HG02852 (cell line): ENCODE results near the gene F9.
"Not testable (repeated sequence)": the region's sequence is repeated elsewhere in the genome, so short reads cannot be mapped to it uniquely, and the experiment has no call there.

Experiments used
- ATAC-seq: cut with Tn5 transposase; IDR thresholded peaks from one replicate; pipeline ENCODE4 v1.9.1; 2021; ENCODE audit warnings: mild to moderate bottlenecking, moderate library complexity; ENCODE audit not compliant: unreplicated experiment

Gene F9

DNA sequence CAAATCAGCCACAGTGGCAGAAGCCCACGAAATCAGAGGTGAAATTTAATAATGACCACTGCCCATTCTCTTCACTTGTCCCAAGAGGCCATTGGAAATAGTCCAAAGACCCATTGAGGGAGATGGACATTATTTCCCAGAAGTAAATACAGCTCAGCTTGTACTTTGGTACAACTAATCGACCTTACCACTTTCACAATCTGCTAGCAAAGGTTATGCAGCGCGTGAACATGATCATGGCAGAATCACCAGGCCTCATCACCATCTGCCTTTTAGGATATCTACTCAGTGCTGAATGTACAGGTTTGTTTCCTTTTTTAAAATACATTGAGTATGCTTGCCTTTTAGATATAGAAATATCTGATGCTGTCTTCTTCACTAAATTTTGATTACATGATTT lies at the start of gene F9:
F9 (plus strand) TSS at position 190 of the 400 bp plus-strand sequence; CDS start at position 216, 26 bp downstream.
- no peak for ATAC-seq

GRCh38 chrX:139483699-139484098 lies 46.8 kb upstream of the F9 start:
- ATAC-seq: no peak

DNA sequence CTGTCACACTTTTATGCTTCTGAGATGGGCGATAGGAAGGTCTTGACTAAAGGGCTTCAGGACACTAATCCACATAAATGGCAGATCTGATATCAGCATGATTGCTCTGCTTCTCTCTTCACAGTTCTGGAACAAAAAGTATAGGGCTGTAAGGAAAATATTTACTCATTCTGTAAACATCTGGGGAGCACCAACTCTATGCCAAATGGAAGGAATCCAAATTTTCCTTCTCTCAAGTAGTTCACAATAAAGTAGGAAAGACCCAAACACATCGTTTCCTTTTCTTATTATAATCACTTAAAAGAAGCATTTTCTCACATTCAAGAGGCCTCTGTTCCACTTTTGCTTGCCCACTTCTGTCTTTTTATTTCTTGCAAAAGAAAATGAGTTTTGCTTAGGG lies 45.9 kb upstream of the F9 start:
- no peak for ATAC-seq

DNA sequence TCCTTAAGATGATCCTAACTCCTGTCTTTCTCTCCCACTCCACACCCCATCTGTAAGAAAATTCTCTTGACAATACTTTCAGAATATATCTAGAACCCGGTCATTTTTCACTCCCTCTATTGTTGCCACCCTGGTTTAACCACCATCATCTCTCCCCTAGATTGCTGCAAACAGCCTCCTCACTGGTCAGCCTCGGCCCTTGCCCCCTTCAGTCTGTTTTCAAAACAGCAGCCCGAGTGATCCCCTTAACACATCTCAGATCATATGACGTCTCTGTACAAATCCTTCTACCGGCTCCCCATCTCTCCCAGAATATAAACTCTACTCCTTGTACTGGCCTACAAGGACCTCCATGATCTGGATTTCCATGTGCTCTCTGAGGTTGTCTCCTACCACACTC lies 35.2 kb upstream of the F9 start:
- ATAC-seq: no peak

- no peak for ATAC-seq
Observed at GRCh38 chrX:139506333-139506732, 24.2 kb upstream of the F9 start.

DNA sequence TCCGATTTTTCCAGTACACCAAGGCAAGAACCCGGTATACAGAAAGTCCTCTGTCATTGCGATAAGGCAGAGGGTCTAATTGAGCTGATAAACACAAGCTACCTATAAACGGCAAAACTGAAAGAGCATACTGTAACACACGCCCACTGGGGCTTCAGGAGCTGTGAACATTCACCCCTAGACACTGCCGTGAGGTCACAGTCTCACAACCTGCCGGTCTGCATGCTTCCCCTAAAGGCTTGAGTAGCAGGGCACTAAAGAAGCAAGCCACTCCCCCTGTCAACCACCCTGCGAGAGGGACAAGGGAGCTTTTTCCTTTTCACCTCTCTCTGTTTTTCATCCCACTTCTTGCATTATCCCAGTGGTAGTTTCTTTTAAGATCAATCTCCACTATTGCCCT lies 22.4 kb upstream of the F9 start:
- ATAC-seq: no peak

DNA sequence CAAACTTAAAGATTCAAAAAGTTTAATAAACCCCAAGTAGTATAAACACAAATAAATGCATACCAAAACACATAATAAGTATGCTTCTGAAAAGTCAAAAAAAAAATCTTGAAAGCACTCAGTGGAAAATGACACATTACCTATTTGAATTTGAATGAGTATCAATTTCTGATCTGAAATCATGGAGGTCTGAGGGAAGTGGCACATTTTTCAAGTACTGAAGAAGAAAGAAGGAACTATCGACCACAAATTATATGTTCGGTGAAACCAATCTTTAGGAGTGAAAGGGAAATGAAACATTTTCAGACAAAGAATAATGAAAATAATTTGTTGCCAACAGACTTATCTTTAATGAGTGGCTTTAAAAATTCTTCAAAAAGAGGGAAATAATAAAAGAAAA lies 12.1 kb upstream of the F9 start:
- no peak for ATAC-seq

GRCh38 chrX:139528829-139529228 lies 1.7 kb upstream of the F9 start:
- ATAC-seq: not testable (repeated sequence)

DNA sequence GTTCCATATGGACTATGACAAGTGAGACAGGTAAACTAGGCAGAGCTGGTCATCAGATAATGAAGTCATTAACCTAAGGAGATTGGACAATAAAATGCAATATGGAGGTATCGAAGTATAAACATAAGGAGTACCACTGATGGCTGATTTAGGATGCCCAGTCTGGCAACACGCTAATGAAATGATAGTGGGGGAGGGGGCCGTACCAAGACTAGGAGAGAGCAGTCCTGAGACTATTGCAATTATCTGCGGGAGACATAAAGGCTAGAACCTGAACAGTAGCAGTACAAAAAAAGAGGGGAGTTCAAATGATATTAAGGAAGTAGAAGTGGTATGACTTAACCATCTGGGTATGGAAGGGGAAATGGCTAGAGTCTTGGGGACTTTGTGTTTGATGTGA lies 2.3 kb downstream of the F9 start:
- ATAC-seq: no peak

- ATAC-seq: no peak
Observed at GRCh38 chrX:139533444-139533843, 2.9 kb downstream of the F9 start.

DNA sequence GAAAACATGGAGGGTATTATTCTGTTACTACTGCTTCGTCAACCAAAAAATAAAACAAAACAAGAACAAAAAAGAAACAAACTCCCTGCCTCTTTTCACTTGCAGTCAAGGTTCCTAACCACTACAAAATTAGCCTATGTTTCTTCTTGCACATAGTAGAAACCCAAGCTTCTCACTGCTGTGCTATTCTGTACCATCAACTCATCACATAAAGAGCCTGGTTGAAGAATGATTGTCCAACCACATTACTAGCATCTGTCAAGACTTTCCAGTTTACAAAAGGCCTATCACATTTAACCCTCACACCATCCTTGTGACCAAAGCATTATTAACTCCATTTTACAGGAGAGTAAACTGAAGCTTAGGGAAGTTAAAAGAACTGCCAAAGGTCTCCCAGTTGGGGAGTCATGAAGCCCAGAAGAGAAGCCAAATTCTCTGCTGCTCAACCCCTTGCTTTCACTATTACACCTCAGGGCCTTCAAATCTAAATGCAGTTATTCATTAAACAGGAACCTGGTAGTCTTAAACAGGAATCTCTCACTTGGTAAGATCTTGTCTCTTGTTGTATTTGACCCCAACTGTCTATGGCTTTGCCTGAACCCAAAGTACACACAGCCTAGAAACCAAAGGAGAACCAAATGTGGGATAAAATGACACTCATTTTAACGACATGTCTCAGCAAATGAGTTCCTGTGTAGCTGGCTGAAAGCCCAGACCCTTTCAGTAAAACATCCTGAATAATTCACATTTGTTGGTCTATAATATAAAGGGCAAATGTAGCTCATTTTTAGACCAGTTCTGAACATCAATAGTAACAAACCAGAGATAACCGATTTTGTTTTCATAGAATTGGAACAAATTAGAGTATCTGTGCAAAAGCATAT lies 8.6 kb downstream of the F9 start:
- no peak for ATAC-seq

DNA sequence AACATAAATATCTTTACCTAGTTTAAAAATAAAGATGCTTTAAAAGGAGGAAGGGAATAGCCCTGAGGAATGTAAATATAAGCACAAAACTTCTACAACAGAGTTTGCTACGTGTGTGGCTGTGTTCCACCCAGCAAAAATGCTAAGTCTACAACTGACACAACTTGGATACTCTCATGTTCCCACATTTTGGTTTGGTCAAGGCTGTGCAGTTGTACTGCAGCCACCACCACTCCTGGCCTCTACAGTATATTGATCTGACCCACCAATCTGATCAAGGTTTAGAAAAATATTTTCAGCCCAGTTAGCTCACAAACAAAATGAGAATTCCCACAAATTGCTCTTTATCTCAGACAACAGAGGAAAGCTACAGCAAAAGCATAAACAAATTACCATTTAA lies 12.1 kb downstream of the F9 start:
- ATAC-seq: no peak

DNA sequence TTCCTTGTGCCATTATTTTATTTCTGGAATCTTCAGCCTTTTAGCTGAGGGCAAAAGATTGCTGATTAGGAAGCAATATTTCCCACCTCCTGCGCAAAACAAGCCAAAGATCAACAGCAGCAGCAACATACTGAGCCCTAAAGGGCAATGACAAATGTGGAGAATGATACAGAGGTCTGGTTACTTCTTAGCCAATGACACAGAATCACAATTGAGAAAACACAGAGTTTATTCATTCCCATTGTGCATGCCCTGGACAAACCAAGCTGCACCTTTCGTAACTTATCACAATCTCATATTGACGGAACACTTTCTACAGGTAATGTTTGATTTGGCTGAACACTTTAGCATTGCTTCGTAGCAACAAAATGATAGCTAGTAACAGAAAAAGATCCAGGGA lies 13.4 kb downstream of the F9 start:
- no peak for ATAC-seq

- ATAC-seq: no peak
Observed at GRCh38 chrX:139544591-139544990, 14.1 kb downstream of the F9 start.

DNA sequence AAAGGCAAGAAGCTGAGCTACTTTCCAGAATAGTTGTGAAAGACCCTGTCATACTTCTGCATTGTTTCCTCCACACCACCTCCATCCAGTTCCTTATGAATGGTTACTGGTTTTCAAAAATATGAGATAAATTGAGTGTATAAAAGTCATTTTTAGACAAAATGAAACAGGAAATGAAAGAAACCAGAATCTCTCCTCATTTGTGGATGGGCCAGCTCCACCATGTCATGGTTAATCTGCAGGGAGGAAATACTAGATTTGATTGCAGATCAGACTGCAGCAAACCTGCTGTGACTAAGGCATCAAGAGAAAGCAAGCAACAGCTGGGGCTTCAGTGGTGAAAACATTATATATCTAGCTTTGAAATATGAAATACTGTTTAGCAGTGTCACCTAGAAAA lies 23.8 kb downstream of the F9 start:
- peak; percentile 23 for ATAC-seq

DNA sequence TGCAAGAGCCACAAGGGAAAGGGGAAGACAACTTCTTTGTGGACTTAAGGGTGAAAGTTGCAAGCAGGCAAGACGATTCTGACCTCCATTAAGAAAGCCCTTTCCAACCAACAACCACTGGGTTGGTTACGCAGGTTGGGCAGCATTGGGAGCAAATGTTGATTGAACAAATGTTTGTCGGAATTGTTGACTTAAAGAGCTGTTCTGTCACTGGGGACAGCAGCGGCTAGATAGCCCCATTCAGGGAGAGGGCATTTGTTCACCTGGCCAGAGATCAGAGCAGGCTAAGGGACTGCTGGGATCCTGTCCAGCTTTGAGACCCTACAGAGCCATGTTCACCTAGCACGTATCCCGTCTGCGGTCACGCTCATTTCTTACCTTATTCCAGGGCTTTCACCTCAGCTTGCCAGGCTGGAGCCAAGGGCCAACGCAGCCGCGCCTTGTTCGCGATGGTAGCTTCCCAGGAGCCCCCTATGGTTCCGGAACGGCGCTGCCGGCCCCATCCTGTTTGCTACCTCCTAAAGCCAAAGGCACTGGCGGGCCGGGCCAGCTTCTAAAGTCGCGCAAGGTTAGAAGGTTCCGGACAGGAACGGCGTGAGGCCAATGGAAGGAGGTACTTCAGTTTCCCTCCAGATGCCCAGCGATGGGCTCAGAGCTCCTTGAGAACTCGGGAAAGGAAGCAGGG lies 24.6 kb downstream of the F9 start:
- no peak for ATAC-seq

DNA sequence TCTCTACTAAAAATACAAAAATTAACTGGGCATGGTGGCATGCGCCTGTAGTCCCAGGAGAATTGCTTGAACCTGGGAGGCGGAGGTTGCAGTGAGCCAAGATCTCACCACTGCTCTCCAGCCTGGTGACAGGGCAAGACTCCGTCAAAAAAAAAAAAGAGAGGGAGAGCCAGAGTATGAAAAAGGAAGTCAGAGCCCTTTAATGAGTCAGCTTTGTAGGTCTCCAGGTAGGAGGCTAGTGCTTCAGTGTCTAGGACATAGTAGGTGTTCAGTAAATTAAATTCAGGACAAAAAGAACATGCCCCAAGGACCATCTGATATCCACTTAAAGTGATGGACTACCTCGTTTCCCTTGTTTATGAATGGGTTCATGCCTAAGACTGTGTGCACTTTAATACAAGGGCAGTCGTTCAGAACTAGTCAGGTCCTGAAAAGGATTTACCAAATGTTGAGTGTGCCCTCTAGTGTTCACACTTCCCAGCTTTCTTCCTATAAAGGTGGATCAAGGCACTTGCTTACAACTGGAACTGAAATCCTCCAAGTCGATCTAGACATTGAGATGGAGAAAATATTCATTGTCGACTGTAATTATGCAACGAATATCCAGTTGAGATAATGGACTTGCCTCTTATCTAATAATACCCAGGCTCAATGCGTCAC lies 29.0 kb downstream of the F9 start:
- peak; percentile 86 for ATAC-seq

DNA sequence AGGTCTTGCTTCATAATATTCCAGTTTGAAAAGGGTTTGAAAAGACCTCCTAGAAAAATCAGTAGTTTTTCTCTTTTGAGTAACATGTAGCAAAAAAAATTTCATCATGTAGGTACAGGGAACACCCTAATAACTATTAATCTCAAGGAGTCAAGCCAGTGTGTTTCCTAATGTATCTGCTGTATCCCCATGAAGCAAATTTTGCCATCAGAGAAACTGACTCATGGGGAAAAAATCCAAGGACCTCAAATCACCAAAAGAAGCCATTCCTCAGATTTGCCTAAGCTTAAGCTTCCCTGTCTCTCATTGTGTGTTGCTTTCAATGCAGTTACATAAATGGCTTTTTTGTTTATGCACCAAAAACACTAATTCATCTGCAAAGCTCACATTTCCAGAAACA lies 29.7 kb downstream of the F9 start:
- no peak for ATAC-seq

- ATAC-seq: no peak
Observed at GRCh38 chrX:139563251-139563650, 32.7 kb downstream of the F9 start.

- ATAC-seq: no peak
Observed at GRCh38 chrX:139566981-139567380, 36.4 kb downstream of the F9 start.

DNA sequence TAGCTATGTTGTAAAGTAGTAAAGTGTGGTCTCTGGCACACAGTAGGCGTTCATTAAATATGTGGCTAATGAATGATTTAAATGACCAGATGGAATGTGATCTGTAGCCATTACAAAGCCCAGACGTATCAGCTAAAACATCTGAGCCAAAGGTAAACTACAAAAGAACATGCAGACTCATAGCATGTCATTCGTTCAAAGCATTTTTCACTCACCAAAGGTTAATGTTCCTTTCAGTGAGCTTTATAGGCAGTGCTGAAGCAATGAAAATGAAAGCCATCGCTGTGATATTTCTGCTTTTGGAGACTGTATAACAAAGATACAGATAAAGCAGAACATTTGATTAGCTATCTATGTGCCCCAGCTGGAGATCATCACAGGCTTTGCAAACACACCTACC lies 50.5 kb downstream of the F9 start:
- ATAC-seq: no peak

DNA sequence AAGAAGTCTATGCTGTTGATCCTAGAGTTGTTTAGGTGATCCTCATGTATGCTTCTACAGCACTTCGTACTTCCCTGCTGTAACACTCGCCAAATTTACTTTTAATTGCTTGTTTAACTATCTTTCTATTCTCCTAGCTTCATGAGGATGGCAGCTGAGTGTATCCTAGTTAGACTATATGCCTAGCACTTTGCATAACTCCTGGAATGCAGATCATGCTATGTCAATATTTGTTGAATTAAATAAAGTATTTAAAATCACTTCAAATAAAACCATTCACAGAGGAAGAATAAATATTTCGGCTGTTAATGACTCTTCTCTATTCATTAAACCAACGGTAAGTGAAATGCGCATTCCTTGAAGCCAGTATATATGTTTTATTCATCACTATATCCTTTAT lies 55.1 kb downstream of the F9 start:
- ATAC-seq: no peak
